ENCODE results near the gene MAPKBP1.

MAPKBP1 gene

GRCh38 chr15:41857316-41857715 lies 83.0 kb downstream of the MAPKBP1 start:
- no peak for DNase-seq (ENCODE audit: low spot score)
- POLR2A ChIA-PET (ENCODE audit: low non-redundant PET): no interaction called here
- CTCF ChIA-PET: no interaction called here
- TF ChIP-seq CTCF (conservative IDR thresholded peaks at IDR 0.05; ENCODE audit: low read depth): no peak
- no peak overlapping the region; the same call in 1 of the 2 replicates for H3K27ac ChIP-seq

- POLR2A ChIA-PET (ENCODE audit: low non-redundant PET): no interaction called here
Observed at GRCh38 chr15:41858756-41859155, 84.5 kb downstream of the MAPKBP1 start.

GRCh38 chr15:41860049-41860828 lies 86.0 kb downstream of the MAPKBP1 start:
- DNase-seq (ENCODE audit: low spot score): no peak
- TF ChIP-seq CTCF (conservative IDR thresholded peaks at IDR 0.05; ENCODE audit: low read depth): no peak
- no peak overlapping the region for H3K27ac ChIP-seq
- ChIA-PET POLR2A (ENCODE audit: low non-redundant PET) (no interaction called here), CTCF (interaction anchor here (0.6 to 1.0 kb wide), 3 partner anchors 9 to 45 kb away, joined by 3 to 5 read pairs (median 3); no protein-coding TSS in a partner anchor)

More at GRCh38 chr15:41858756-41859155, 84.5 kb downstream of the MAPKBP1 start:
- TF ChIP-seq CTCF (conservative IDR thresholded peaks at IDR 0.05; ENCODE audit: low read depth): no peak
- no peak overlapping the region; the same call in 1 of the 2 replicates for H3K27ac ChIP-seq
- CTCF ChIA-PET: interaction anchor here (0.6 kb wide), 1 partner anchor 47 kb away, joined by 5 read pairs; no protein-coding TSS in a partner anchor
- DNase-seq (ENCODE audit: low spot score): no peak

GRCh38 chr15:41861736-41862356 lies 87.6 kb downstream of the MAPKBP1 start:
- ChIA-PET CTCF (interaction anchor here (0.7 kb wide), 1 partner anchor 43 kb away, joined by 3 read pairs; no protein-coding TSS in a partner anchor), POLR2A (ENCODE audit: low non-redundant PET) (no interaction called here)
- DNase-seq (ENCODE audit: low spot score): no peak
- H3K27ac ChIP-seq: no peak overlapping the region
- no peak for TF ChIP-seq CTCF (conservative IDR thresholded peaks at IDR 0.05; ENCODE audit: low read depth)

- no peak for TF ChIP-seq CTCF (conservative IDR thresholded peaks at IDR 0.05; ENCODE audit: low read depth)
- DNase-seq (ENCODE audit: low spot score): no peak
- POLR2A ChIA-PET (ENCODE audit: low non-redundant PET): no interaction called here
- H3K27ac ChIP-seq: no peak overlapping the region
- CTCF ChIA-PET: interaction anchor here (0.6 to 0.7 kb wide), 2 partner anchors 42 to 65 kb away, joined by 3 to 5 read pairs; no protein-coding TSS in a partner anchor
Observed at GRCh38 chr15:41862515-41863116, 88.3 kb downstream of the MAPKBP1 start.

GRCh38 chr15:41865490-41866055 lies 91.3 kb downstream of the MAPKBP1 start:
- DNase-seq (ENCODE audit: low spot score): no peak
- POLR2A ChIA-PET (ENCODE audit: low non-redundant PET): no interaction called here
- no peak for TF ChIP-seq CTCF (conservative IDR thresholded peaks at IDR 0.05; ENCODE audit: low read depth)
- no peak overlapping the region for H3K27ac ChIP-seq
- CTCF ChIA-PET: interaction anchor here (0.6 to 1.2 kb wide), 3 partner anchors 9 to 91 kb away, joined by 3 to 5 read pairs (median 3); partner anchors contain the start of gene SPTBN5
